Endothelial cell (in vitro differentiated cells): Measurements from ENCODE around the gene C5orf46. TPM values are rescaled to one million over a fixed set of nuclear protein-coding genes. Genes with fewer than 3 reads are reported as not detected.
A peak's percentile ranks its signal among the peaks of the same experiment; 100 is the strongest.
"Not testable (repeated sequence)": the region's sequence is repeated elsewhere in the genome, so short reads cannot be mapped to it uniquely, and the experiment has no call there.

Experiments
- DNase-seq: peaks from one replicate; pipeline ENCODE4 v3.0.0; 2021; ENCODE audit warnings: low spot score
- H3K27ac Mint-ChIP-seq: one replicate; pipeline ENCODE4 v1.8.0; 2021; ENCODE audit warnings: mixed read lengths, inconsistent platforms; ENCODE audit not compliant: unreplicated experiment
- H3K27me3 Mint-ChIP-seq: one replicate; pipeline ENCODE4 v1.8.0; 2021; ENCODE audit warnings: mild to moderate bottlenecking, moderate library complexity, mixed read lengths, inconsistent platforms; ENCODE audit not compliant: unreplicated experiment
- H3K36me3 Mint-ChIP-seq: one replicate; pipeline ENCODE4 v1.8.0; 2021; ENCODE audit warnings: mild to moderate bottlenecking, low read depth, mixed read lengths, inconsistent platforms; ENCODE audit not compliant: unreplicated experiment
- H3K4me1 Mint-ChIP-seq: one replicate; pipeline ENCODE4 v1.8.0; 2021; ENCODE audit warnings: mild to moderate bottlenecking, mixed read lengths, inconsistent platforms; ENCODE audit not compliant: unreplicated experiment
- H3K4me3 Mint-ChIP-seq: one replicate; pipeline ENCODE4 v1.8.0; 2021; ENCODE audit warnings: mild to moderate bottlenecking, mixed read lengths, inconsistent platforms; ENCODE audit not compliant: unreplicated experiment
- H3K9me3 Mint-ChIP-seq: one replicate; pipeline ENCODE4 v1.8.0; 2021; ENCODE audit warnings: mixed read lengths, inconsistent platforms; ENCODE audit not compliant: unreplicated experiment
- long read RNA-seq: library from polyadenylated mRNA; unstranded; transcript quantifications from one replicate; pipeline ENCODE4 v2.0.0, GENCODE V29; 2020; ENCODE audit not compliant: unreplicated experiment
- total RNA-seq: library from RNA; stranded (reverse); fragmentation: NEBNext Ultra II Directional; extraction: Animal tissue kit (Norgen Biotek cat#: 25700); gene quantifications from one replicate; pipeline ENCODE4 v1.2.1, GENCODE V29; 2021; ENCODE audit not compliant: unreplicated experiment
- TF ChIP-seq, protein P1 (sequence below): fragments of 200-600 bp; sonication (generic); IDR thresholded peaks from one replicate; pipeline ENCODE4 v1.5.0; 2021; ENCODE audit warnings: antibody characterized with exemption; ENCODE audit not compliant: unreplicated experiment

C5orf46 gene
- not detected for total RNA-seq
- long read RNA-seq, result 0 reads

DNA sequence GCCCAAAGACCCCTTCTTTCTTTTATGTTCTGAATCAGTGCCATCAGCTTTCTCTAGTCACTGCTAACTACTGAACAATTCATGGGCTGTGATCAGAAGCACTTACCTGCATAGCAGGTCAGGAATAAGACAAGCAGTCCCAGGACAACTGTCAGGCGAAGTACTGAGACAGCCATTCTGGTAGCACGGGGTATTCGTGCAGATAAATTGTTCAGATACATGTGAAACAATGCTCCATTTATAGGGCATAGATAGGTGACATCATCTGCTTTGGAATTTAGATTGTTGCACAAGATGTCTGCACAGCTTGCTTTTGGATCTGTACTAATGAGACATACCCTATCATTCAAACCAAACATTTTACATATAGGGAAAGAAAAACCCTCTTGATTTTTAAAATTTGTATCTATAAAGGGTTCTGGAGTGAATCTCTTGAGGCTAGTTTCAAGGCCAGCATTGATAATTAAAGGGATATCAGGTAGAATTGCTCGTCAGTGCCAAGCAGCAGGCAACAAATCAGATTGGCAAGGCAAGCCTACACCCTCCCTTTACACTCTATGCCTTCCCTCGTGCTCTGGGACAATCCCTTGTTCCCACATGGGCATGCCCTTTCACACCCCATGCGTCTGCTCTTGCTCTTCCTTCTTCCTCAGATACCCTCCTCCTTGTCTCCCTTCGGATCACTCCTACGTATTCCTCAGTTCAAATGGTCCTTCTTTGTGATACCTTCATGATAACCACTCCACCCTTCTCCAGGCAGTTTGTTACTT, at the start of gene C5orf46:
TSS of gene C5orf46 (minus strand) at position 213 of the 770 bp plus-strand sequence. CDS start at position 176, 37 bp downstream.
- Mint-ChIP-seq H3K4me3 (no peak within 1 kb of the TSS), H3K9me3 (no peaks in the 10 kb centered on the region), H3K27ac (no peak within 1 kb of the TSS), H3K36me3 (no peaks in the 10 kb centered on the region), H3K27me3 (no peaks in the 10 kb centered on the region), H3K4me1 (no peaks in the 10 kb centered on the region)
- TF ChIP-seq, protein P1, sequence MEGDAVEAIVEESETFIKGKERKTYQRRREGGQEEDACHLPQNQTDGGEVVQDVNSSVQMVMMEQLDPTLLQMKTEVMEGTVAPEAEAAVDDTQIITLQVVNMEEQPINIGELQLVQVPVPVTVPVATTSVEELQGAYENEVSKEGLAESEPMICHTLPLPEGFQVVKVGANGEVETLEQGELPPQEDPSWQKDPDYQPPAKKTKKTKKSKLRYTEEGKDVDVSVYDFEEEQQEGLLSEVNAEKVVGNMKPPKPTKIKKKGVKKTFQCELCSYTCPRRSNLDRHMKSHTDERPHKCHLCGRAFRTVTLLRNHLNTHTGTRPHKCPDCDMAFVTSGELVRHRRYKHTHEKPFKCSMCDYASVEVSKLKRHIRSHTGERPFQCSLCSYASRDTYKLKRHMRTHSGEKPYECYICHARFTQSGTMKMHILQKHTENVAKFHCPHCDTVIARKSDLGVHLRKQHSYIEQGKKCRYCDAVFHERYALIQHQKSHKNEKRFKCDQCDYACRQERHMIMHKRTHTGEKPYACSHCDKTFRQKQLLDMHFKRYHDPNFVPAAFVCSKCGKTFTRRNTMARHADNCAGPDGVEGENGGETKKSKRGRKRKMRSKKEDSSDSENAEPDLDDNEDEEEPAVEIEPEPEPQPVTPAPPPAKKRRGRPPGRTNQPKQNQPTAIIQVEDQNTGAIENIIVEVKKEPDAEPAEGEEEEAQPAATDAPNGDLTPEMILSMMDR, result no peak
- DNase-seq, result no peak

DNA sequence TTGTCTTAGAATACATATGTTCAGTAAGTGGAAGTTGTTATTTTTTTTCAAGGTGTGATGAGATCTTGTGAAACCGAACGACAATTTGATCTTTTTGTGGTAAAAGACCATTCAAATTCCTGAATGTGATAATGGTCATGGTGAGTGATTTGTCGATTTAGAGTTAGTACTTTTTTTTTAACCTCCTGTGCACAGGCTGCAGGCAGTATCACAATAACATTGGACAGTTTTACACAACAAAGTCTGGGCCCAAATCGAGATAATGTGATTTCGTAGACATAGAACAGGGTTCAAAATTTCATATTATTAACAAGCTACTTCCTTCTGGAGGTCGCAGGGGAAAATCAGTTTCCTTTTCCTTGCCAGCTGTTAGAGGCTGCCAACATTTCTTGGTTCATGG, 48.6 kb upstream of the C5orf46 start:
- Mint-ChIP-seq H3K27ac (no peak overlapping the region), H3K9me3 (no peaks in the 10 kb centered on the region), H3K4me1 (peaks cover 11% of the 10 kb centered on the region), H3K4me3 (no peak overlapping the region), H3K36me3 (no peaks in the 10 kb centered on the region), H3K27me3 (no peaks in the 10 kb centered on the region)
- no peak for DNase-seq
- TF ChIP-seq, protein P1, result no peak

DNA sequence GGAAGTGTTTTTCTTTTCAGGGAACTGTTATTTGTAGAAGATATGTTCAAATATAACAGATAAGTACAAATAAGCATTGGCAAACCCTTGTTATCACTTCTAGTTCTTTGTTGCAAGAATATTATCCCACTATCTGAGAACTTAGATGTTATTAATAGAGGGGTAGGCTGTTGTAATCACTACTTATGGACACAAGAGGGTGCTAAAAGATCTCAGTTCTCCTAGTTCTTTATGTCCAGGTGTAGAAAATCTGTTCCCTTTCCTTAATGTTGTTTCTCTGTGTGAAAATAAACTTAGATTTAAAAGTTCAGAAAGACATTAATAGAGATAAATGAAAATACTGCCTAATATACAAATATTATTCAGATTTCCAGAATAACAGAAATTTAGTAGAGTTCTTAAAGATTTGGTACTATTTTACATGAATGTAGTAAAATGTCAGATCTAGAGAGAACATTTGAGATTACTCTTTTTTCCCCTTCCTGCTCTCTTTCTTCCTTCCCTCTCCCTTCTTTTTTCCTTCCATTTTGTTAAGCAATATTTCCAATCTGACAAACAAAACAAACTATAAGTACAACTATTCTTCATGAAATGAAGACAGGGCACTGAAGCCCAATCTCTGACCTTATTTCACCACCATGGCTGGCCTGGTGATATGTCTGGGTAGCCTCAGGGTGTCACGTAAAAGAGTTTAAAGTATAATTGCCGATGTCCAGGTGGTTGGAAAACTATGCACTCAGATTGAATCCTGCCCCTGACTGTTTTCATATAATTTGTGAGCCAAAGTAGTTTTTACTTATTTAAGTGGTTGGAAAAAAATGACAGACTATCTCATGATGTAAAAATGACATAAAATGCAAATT, 43.6 kb upstream of the C5orf46 start:
- TF ChIP-seq, protein P1, result peak; percentile 59
- no peaks in the 10 kb centered on the region for H3K27me3 Mint-ChIP-seq
- H3K9me3 Mint-ChIP-seq, result no peaks in the 10 kb centered on the region
- no peak overlapping the region for H3K4me3 Mint-ChIP-seq
- H3K36me3 Mint-ChIP-seq, result peaks cover 3% of the 10 kb centered on the region
- DNase-seq, result no peak
- no peak overlapping the region for H3K27ac Mint-ChIP-seq
- H3K4me1 Mint-ChIP-seq, result peaks cover 6% of the 10 kb centered on the region

DNA sequence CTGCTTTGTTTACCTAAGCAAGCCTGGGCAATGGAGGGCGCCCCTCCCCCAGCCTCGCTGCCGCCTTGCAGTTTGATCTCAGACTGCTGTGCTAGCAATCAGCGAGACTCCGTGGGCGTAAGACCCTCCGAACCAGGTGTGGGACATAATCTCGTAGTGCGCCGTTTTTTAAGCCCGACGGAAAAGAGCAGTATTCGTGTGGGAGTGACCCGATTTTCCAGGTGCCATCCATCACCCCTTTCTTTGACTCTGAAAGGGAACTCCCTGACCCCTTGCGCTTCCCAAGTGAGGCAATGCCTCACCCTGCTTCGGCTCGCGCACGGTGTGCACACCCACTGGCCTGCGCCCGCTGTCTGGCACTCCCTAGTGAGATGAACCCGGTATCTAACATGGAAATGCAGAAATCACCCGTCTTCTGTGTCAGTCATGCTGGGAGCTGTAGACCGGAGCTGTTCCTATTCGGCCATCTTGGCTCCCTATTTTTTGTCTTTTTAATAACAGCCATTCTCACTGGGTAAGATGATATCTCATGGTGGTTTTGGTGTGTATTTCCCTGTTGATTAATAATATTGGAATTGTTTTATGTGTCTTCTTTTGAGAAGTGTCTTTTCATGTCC, 40.4 kb upstream of the C5orf46 start:
- Mint-ChIP-seq H3K4me3 (peak overlapping the region; percentile 83), H3K27ac (peak overlapping the region; percentile 91)
- H3K27me3 Mint-ChIP-seq, DNase-seq, H3K4me1 Mint-ChIP-seq, H3K9me3 Mint-ChIP-seq, H3K36me3 Mint-ChIP-seq: not testable (repeated sequence)

DNA sequence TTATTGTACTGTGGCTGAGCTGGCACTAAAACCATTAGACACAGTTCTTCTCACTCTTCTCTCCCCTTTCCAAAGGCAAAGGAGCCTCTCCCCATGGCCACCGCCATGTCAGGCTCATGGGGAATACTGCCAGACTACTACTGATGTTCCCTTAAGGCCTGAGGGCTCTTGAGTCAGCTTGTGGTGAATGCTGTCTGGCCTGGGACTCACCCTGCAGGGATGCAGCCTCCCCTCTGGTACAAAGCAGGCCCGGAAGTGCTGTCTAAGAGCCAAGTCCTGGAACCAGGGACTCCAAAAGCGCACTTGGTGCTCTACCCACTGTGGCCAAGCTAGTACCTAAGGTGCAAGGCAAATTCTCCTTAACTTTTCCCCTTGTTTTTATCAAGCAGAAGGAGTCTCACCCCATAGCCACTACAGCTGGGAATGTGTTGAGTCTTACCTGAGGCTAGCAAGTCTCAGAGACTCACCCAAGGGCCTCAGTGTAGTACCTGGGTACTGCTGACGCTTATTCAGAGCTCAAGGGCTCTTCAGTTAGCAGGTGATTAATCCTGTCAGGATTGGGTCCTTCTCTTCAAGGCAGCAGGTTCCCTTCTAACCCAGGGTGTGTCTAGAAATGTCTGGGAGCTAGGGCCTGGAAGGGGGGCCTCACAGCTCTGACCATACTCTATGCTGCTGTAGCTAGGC, 33.2 kb upstream of the C5orf46 start:
- TF ChIP-seq, protein P1, result no peak
- Mint-ChIP-seq H3K27me3 (no peaks in the 10 kb centered on the region), H3K9me3 (no peaks in the 10 kb centered on the region), H3K36me3 (no peaks in the 10 kb centered on the region), H3K4me3 (no peak overlapping the region), H3K4me1 (no peaks in the 10 kb centered on the region), H3K27ac (no peak overlapping the region)
- no peak for DNase-seq
